BJ (cell line): ENCODE measurements around the gene SHCBP1L. TPM values are rescaled to one million over a fixed set of nuclear protein-coding genes. Genes with fewer than 3 reads are reported as not detected.

Source experiments
- CTCF ChIA-PET: fragments of 350-600 bp; formaldehyde crosslinking; extraction: SDS; loops from one replicate; lab custom pipeline; 2021; ENCODE audit warnings: antibody characterized with exemption, inconsistent platforms; lab: Yijun Ruan, JAX
- POLR2A ChIA-PET: fragments of 300-600 bp; sonication (Branson Sonifier 250); formaldehyde crosslinking; extraction: SDS; loops from one replicate; lab custom pipeline; 2021; ENCODE audit warnings: antibody characterized with exemption; lab: Charles Lee
- DNase-seq: peaks from one replicate; pipeline ENCODE4 v3.0.0-alpha.2; 2011; ENCODE audit warnings: low read depth
- H3K27me3 ChIP-seq: 2 replicates; pipeline ENCODE4 v1.6.0; 2011; ENCODE audit warnings: low read length; ENCODE audit not compliant: control insufficient read depth, insufficient read depth
- H3K36me3 ChIP-seq: 2 replicates; pipeline ENCODE4 v1.5.1; 2011; ENCODE audit warnings: low read length; ENCODE audit not compliant: control insufficient read depth, insufficient read depth
- H3K4me3 ChIP-seq: 2 replicates; pipeline ENCODE4 v1.5.1; 2011; ENCODE audit warnings: low read depth, mild to moderate bottlenecking, control low read depth, low read length
- CTCF ChIP-seq: IDR thresholded peaks from 2 replicates; pipeline ENCODE4 v1.5.1; 2011; ENCODE audit warnings: low read depth, mild to moderate bottlenecking, control low read depth, inconsistent platforms, low read length, moderate library complexity; ENCODE audit not compliant: insufficient read depth
- polyA plus RNA-seq: library from polyadenylated mRNA; depleted of rRNA; stranded (reverse); fragments of >200 nt; gene quantifications from 2 replicates; pipeline ENCODE4 v1.2.3, GENCODE V29; 2011

The SHCBP1L gene
- polyA plus RNA-seq, 1 experiment, result not detected

DNA sequence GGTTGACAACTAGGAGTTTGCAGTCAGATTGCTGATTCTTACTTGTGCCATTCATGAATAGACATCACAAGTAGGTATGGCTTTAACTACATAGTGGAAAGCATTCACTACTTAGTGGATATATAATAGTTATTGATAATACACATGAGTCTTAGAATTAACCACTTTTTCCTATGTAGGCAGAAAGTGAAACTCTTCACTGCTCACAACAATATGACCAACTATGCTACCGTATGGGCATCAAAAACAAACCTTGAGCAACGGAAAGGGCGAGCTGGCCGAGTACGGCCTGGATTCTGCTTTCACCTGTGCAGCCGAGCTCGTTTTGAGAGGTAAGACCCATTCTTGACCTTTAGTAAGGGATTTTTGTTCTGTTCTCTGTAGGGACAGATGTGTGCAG is 75.1 kb downstream of the SHCBP1L start:
- POLR2A ChIA-PET, result no interaction called here

GRCh38 chr1:182877331-182877730 is 75.6 kb downstream of the SHCBP1L start:
- no peak for DNase-seq
- CTCF ChIA-PET, result no interaction called here
- Histone ChIP-seq H3K36me3 (peaks cover 23% of the 10 kb centered on the region), H3K4me3 (no peak overlapping the region), H3K27me3 (no peaks in the 10 kb centered on the region)
- POLR2A ChIA-PET, result no interaction called here
- TF ChIP-seq CTCF, result no peak

More for the DNA sequence above, 75.1 kb downstream of the SHCBP1L start:
- no peak for TF ChIP-seq CTCF
- CTCF ChIA-PET, result no interaction called here
- Histone ChIP-seq H3K4me3 (no peak overlapping the region), H3K36me3 (peaks cover 23% of the 10 kb centered on the region), H3K27me3 (no peaks in the 10 kb centered on the region)
- no peak for DNase-seq

- peaks cover 13% of the 10 kb centered on the region for H3K36me3 ChIP-seq
- H3K4me3 ChIP-seq, result no peak overlapping the region
- no peak for TF ChIP-seq CTCF
- POLR2A ChIA-PET, result no interaction called here
- CTCF ChIA-PET, result interaction anchor here (0.5 to 1.4 kb wide), 3 partner anchors 11 to 404 kb away, joined by 3 read pairs; no protein-coding TSS in a partner anchor
- no peak for DNase-seq
- no peaks in the 10 kb centered on the region for H3K27me3 ChIP-seq
These were observed 77.1 kb downstream of the SHCBP1L start for GRCh38 chr1:182875889-182876288.

GRCh38 chr1:182872881-182873280 is 80.1 kb downstream of the SHCBP1L start:
- POLR2A ChIA-PET, result no interaction called here

GRCh38 chr1:182869241-182869666 is 83.7 kb downstream of the SHCBP1L start:
- Histone ChIP-seq H3K36me3 (peaks cover 20% of the 10 kb centered on the region), H3K4me3 (no peak overlapping the region), H3K27me3 (no peaks in the 10 kb centered on the region)
- DNase-seq, result no peak
- ChIA-PET CTCF (interaction anchor here (0.6 kb wide), 1 partner anchor 14 kb away, joined by 4 read pairs; no protein-coding TSS in a partner anchor), POLR2A (no interaction called here)
- TF ChIP-seq CTCF, result no peak

More at GRCh38 chr1:182872881-182873280, 80.1 kb downstream of the SHCBP1L start:
- H3K4me3 ChIP-seq, result no peak overlapping the region
- CTCF ChIA-PET, result interaction anchor here (1.0 kb wide), 1 partner anchor 17 kb away, joined by 3 read pairs; no protein-coding TSS in a partner anchor
- no peaks in the 10 kb centered on the region for H3K27me3 ChIP-seq
- no peak for DNase-seq
- H3K36me3 ChIP-seq, result peaks cover 14% of the 10 kb centered on the region
- no peak for TF ChIP-seq CTCF
